IPS-20b (cell line): Measurements from ENCODE around the gene ABHD11.
"Not testable (repeated sequence)": the region's sequence is repeated elsewhere in the genome, so short reads cannot be mapped to it uniquely, and the experiment has no call there.

Experiments
- H3K27ac ChIP-seq: one replicate; pipeline ENCODE4 v1.5.1; 2013; ENCODE audit warnings: low read length
- H3K27me3 ChIP-seq: 2 replicates; pipeline ENCODE4 v1.6.1; 2013; ENCODE audit warnings: mild to moderate bottlenecking, low read length, inconsistent platforms; ENCODE audit not compliant: insufficient read depth
- H3K36me3 ChIP-seq: 2 replicates; pipeline ENCODE4 v1.6.1; 2013; ENCODE audit warnings: low read depth, mild to moderate bottlenecking, inconsistent platforms, low read length, moderate library complexity; ENCODE audit not compliant: insufficient read depth
- H3K4me1 ChIP-seq: 2 replicates; pipeline ENCODE4 v1.6.1; 2013; ENCODE audit warnings: mild to moderate bottlenecking, control low read depth, inconsistent platforms, low read length, moderate library complexity; ENCODE audit not compliant: insufficient read depth
- H3K4me3 ChIP-seq: 2 replicates; pipeline ENCODE4 v1.5.1; 2013; ENCODE audit warnings: mild to moderate bottlenecking, low read length, inconsistent platforms
- H3K9ac ChIP-seq: 2 replicates; pipeline ENCODE4 v1.6.1; 2013; ENCODE audit warnings: low read depth, mild to moderate bottlenecking, inconsistent platforms, low read length, moderate library complexity
- H3K9me3 ChIP-seq: 2 replicates; pipeline ENCODE4 v1.6.1; 2013; ENCODE audit warnings: mild to moderate bottlenecking, low read depth, low read length, inconsistent platforms; ENCODE audit not compliant: insufficient read depth

Gene ABHD11

GRCh38 chr7:73727952-73728351 lies 10.7 kb downstream of the ABHD11 start:
- no peaks in the 10 kb centered on the region for H3K27me3 ChIP-seq
- 0 out of 2 replicates have a peak, but pooled peaks cover 4% of the 10 kb centered on the region for H3K4me1 ChIP-seq
- no peak overlapping the region for H3K9ac ChIP-seq
- no peaks in the 10 kb centered on the region for H3K36me3 ChIP-seq
- H3K9me3 ChIP-seq, result no peaks in the 10 kb centered on the region
- H3K27ac ChIP-seq, result no peak overlapping the region
- no peak overlapping the region for H3K4me3 ChIP-seq

- Histone ChIP-seq H3K4me1 (0 out of 2 replicates have a peak, but pooled peaks cover 4% of the 10 kb centered on the region), H3K9ac (no peak overlapping the region), H3K27me3 (no peaks in the 10 kb centered on the region), H3K27ac (no peak overlapping the region), H3K4me3 (no peak overlapping the region), H3K36me3 (no peaks in the 10 kb centered on the region), H3K9me3 (no peaks in the 10 kb centered on the region)
Measured at GRCh38 chr7:73726083-73726466, 12.5 kb downstream of the ABHD11 start.

GRCh38 chr7:73723813-73724212 lies 14.8 kb downstream of the ABHD11 start:
- Histone ChIP-seq H3K4me1 (no peaks in the 10 kb centered on the region), H3K36me3 (no peaks in the 10 kb centered on the region), H3K27me3 (peaks cover 13% of the 10 kb centered on the region), H3K9me3 (no peaks in the 10 kb centered on the region), H3K4me3 (no peak overlapping the region), H3K27ac (no peak overlapping the region), H3K9ac (no peak overlapping the region)

- Histone ChIP-seq H3K4me3 (no peak overlapping the region), H3K27me3 (peaks cover 23% of the 10 kb centered on the region), H3K9ac (no peak overlapping the region), H3K36me3 (no peaks in the 10 kb centered on the region), H3K27ac (no peak overlapping the region), H3K4me1 (no peaks in the 10 kb centered on the region), H3K9me3 (no peaks in the 10 kb centered on the region)
Measured at GRCh38 chr7:73722785-73723184, 15.8 kb downstream of the ABHD11 start.

- H3K36me3 ChIP-seq, H3K9ac ChIP-seq, H3K9me3 ChIP-seq, H3K4me1 ChIP-seq, H3K4me3 ChIP-seq, H3K27ac ChIP-seq: not testable (repeated sequence)
- peaks cover 25% of the 10 kb centered on the region for H3K27me3 ChIP-seq
Measured at GRCh38 chr7:73722182-73722581, 16.4 kb downstream of the ABHD11 start.

GRCh38 chr7:73721377-73721817 lies 17.2 kb downstream of the ABHD11 start:
- no peaks in the 10 kb centered on the region for H3K9me3 ChIP-seq
- no peak overlapping the region for H3K4me3 ChIP-seq
- H3K36me3 ChIP-seq, result no peaks in the 10 kb centered on the region
- no peaks in the 10 kb centered on the region for H3K4me1 ChIP-seq
- no peak overlapping the region for H3K9ac ChIP-seq
- H3K27ac ChIP-seq, result no peak overlapping the region
- H3K27me3 ChIP-seq, result peaks cover 25% of the 10 kb centered on the region

- H3K27ac ChIP-seq, H3K9me3 ChIP-seq, H3K4me3 ChIP-seq, H3K36me3 ChIP-seq, H3K9ac ChIP-seq, H3K4me1 ChIP-seq: not testable (repeated sequence)
- peaks cover 25% of the 10 kb centered on the region for H3K27me3 ChIP-seq
Measured at GRCh38 chr7:73720443-73720842, 18.2 kb downstream of the ABHD11 start.

- Histone ChIP-seq H3K9me3 (no peaks in the 10 kb centered on the region), H3K4me3 (peak overlapping the region; percentile 54; the same call in 1 of the 2 replicates), H3K9ac (no peak overlapping the region), H3K27ac (no peak overlapping the region), H3K27me3 (peaks cover 25% of the 10 kb centered on the region), H3K4me1 (no peaks in the 10 kb centered on the region), H3K36me3 (no peaks in the 10 kb centered on the region)
Measured at GRCh38 chr7:73719806-73720169, 18.8 kb downstream of the ABHD11 start.

- Histone ChIP-seq H3K36me3 (no peaks in the 10 kb centered on the region), H3K4me1 (no peaks in the 10 kb centered on the region), H3K4me3 (peak within 1 kb of the TSS; percentile 82), H3K9me3 (no peaks in the 10 kb centered on the region), H3K27ac (no peak within 1 kb of the TSS), H3K9ac (peak within 1 kb of the TSS; percentile 68; the same call in 1 of the 2 replicates), H3K27me3 (peaks cover 25% of the 10 kb centered on the region)
Measured at GRCh38 chr7:73718905-73719805, 19.4 kb downstream of the ABHD11 start, which contains the start of gene STX1A. TSS of gene STX1A (minus strand) at chr7:73719669. CDS start at chr7:73719631, 38 bp downstream.

- Histone ChIP-seq H3K27ac (no peak overlapping the region), H3K27me3 (peaks cover 25% of the 10 kb centered on the region), H3K36me3 (no peaks in the 10 kb centered on the region), H3K9me3 (no peaks in the 10 kb centered on the region), H3K4me3 (peak overlapping the region; percentile 82; the same call in 1 of the 2 replicates), H3K4me1 (no peaks in the 10 kb centered on the region), H3K9ac (no peak overlapping the region)
Measured at GRCh38 chr7:73718438-73718881, 20.1 kb downstream of the ABHD11 start.

GRCh38 chr7:73717991-73718405 lies 20.6 kb downstream of the ABHD11 start:
- no peaks in the 10 kb centered on the region for H3K4me1 ChIP-seq
- H3K27ac ChIP-seq, result no peak overlapping the region
- H3K4me3 ChIP-seq, result no peak overlapping the region
- H3K9me3 ChIP-seq, result no peaks in the 10 kb centered on the region
- peaks cover 25% of the 10 kb centered on the region for H3K27me3 ChIP-seq
- no peak overlapping the region for H3K9ac ChIP-seq
- no peaks in the 10 kb centered on the region for H3K36me3 ChIP-seq
